GM18951 (cell line): ENCODE results near the gene DAPK3.
A peak's percentile ranks its signal among the peaks of the same experiment; 100 is the strongest.
"Not testable (repeated sequence)": the region's sequence is repeated elsewhere in the genome, so short reads cannot be mapped to it uniquely, and the experiment has no call there.

ENCODE experiments used
- POLR2A ChIP-seq: IDR thresholded peaks from 4 replicates; pipeline ENCODE4 v1.6.1; 2011; ENCODE audit warnings: mild to moderate bottlenecking; ENCODE audit not compliant: insufficient read length, insufficient read depth; ENCODE audit errors: extremely low read depth
- in situ Hi-C: fragments of 300-500 bp; cut with MboI; formaldehyde crosslinking; loops from one replicate; pipeline ENCODE4 v1.12.0; 2022; ENCODE audit warnings: low sequenced_read_pairs, mixed read lengths, inconsistent platforms; ENCODE audit not compliant: unreplicated experiment

DAPK3 gene

DNA sequence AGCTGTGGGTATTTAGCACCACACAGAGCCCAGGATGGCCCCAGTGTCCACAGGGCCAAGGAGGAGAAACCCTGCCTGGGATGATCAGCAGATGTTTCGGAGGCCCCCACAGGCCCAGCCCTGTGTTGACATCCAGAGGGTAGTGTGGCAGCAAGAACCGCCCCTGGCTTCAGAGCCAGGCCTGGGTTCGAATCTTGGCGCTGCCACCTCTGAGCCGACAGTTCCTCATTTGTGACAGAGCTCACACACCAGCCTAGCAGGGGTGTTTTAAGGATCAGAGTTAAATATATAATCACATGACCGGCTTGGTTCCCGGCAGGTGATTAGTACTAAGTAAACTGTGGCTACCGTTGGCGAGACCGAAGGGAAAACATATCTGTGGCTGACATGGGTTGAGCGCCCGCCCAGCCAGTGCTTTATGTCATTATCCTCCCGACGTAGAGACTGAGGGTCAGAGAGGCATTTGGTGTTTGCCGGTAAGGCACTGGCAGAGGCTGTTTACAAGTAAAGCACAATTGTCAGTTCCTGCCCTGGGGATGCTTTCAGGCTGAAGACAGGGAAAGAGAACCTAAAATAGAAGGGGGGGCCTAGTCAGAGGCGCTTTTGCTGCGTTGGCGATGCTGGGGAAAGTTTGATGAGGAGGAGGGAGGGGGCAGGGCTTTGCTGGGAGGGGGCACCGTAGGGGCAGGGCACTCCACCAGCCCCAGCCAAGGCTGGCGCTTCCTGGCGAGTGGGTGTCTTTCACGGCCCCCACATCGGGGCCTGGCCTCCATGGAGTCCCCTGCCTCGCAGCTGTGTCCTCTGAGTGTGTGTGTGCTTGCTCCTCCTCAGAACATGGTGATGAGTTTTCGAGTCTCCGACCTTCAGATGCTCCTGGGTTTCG, 41.4 kb upstream of the DAPK3 start:
- in situ Hi-C loops = no loop called here
- no peak for TF ChIP-seq POLR2A

DNA sequence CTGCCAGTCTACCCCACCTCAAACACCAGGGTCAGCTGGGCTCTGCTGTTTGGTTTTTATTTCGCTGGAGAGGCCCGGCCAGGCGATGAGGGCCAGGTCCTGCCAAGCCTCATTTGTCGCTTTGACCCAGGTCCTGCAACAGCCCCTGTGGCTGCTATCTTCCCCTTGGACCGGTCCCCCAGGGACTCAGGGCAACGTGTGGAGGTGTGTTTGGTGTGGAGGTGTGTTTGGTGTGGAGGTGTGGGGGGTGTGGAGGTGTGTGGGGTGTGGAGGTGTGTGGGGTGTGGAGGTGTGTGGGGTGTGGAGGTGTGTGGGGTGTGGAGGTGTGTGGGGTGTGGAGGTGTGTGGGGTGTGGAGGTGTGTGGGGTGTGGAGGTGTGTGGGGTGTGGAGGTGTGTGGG, 40.5 kb upstream of the DAPK3 start:
- in situ Hi-C loops = not testable (repeated sequence)

DNA sequence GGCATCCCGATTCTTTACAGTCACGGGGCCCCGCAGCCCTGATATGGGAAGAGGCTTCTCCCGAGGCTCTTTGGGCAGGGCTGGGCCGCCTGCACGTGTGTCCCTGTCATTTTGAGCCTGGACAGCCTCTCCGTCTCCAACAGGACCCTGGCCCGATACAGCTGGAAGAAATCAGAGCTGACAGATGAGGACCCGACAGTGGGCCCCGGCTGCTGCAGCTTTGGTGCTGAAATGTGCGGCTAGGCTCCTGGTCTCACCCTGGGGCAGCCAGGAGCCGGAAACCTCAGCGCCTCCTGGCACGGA, 39.9 kb upstream of the DAPK3 start:
- TF ChIP-seq POLR2A = no peak
- in situ Hi-C loops = no loop called here

DNA sequence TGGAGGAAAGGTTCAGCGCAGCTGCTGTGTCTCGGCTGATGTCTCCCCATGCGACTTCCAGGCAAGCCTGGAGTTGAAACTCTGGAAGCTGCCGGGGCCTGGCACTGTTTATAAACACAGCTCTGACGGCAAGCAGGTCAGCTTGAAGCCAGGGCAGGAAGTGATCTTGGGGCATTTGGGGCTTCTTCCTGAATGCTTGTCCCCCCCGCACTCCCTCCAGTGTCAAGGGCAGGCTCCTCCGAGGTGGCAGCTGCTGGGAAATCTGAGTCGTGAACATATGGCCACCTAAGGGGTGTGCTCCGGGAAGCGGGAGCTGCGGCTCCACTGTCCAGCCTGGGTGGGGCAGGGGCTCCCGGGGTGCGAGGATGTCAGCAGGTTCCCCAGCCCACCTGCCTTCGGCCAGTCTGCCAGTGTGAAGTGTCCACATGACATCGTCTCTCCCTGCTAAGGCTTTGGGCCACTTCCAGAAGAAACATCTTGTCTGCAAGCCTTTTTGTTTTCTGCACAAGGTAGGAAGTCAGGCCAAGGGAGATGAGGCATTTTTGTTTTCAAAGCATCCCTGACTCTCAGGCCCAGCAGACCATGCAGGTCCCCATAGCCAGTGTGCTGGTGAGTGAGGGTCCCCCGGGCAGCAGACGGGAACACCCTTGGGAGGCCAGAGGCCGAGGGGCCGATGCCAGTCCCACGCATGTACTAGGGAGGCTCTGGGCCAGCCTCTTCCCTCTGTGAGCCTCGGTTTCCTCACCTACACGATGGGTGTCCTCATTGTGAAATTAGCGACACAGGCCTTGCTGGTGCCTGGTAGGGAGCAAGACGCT, 39.3 kb upstream of the DAPK3 start:
- in situ Hi-C loops = no loop called here
- TF ChIP-seq POLR2A = no peak

DNA sequence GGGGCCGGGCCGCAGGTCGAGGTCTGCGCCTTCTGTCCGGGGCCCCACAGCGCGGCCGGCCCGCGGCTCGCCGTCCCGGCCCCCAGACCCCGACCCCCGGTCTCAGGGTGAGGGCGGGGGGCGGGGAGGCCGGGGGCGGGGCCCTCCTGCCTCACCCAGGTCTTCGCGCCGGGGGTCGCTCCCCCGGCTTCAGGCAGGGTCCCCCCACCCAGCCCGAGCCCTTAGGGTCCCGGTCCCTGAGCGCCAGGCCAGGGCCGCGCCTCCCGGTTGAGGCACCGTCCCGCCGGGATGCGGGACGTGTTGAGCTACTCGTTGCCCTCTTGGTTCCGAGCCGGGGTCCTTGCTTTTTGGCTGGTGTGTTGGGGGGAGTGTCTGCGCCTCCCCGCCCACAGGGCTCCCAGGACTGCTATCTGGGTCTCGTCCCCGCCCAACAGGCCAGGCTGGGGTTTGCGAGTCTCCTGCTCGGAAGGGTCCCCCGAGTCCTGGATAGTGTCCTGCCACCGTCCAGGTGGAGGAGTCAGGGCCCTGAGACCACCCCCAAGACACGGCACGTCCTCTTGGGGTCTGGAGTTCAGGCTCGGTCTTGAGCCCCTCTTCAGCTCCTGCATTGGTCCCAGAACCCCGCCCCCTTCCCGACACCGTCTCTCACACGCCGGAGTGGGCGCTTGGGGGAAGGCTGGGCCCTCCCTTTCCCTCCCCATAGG, 37.1 kb upstream of the DAPK3 start:
- TF ChIP-seq POLR2A = no peak
- in situ Hi-C loops = no loop called here

DNA sequence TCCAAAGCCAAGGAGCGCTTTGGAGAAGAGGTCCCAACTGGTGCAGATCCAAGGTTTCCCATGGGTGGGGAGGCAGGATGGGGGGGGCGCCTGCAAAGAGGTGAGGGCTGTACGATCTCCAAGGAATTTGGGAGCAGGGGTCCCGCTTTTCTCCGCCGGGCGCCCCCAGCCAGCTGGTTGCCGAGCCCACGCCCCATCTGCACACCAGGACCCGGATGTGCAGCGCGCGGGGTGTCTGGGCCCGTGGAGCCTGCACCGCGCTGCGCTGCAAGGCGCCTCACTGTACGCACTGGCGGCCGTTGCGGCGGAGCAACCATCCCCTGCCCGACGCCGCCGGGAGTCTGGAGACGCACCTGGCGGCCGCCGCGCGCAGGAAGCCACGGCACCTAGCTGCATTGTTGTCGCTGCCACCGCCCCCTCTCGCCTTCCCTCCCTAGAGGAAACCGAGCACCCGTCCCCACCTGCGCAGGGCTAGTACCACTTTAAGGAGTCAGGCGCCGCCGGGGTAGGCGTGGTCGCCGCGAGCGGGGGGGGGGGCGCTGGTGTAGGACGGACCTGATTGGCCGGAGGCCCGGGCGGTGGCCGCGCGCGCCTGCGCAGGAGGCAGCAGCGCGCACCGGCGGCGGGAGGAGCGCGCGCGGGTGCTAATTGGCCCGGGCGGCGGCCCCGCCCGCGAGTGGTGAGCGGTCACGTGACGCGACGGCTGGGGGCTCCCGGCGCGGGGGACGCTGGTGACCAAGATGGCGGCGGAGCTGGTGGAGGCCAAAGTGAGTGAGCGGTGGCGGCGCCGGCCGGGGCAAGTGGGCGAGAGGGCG, 36.3 kb upstream of the DAPK3 start, which contains the start of gene PIAS4:
TSS of gene PIAS4 (plus strand) at position 716 of the 815 bp plus-strand sequence. CDS start at position 741, 25 bp downstream.
- TF ChIP-seq POLR2A = peak; percentile 69

DNA sequence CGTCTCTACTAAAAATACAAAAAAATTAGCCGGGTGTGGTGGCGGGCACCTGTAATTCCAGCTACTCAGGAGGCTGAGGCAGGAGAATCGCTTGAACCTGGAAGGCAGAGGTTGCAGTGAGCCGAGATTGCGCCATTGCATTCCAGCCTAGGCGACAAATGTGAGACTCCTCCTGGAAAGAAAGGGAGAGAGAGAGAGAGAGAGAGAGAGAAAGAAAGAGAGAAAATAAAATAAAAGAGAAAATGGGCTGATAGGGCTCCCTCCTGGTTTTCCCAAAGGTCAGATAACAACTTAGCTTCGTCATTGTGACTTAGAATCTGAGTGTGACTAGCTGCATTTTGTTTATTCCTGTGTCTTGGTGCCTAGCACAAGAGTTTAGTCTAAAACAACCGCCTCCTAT, 34.5 kb upstream of the DAPK3 start:
- in situ Hi-C loops = not testable (repeated sequence)

More for the DNA sequence above, 36.3 kb upstream of the DAPK3 start, which contains the start of gene PIAS4:
- in situ Hi-C loops = no loop called here

DNA sequence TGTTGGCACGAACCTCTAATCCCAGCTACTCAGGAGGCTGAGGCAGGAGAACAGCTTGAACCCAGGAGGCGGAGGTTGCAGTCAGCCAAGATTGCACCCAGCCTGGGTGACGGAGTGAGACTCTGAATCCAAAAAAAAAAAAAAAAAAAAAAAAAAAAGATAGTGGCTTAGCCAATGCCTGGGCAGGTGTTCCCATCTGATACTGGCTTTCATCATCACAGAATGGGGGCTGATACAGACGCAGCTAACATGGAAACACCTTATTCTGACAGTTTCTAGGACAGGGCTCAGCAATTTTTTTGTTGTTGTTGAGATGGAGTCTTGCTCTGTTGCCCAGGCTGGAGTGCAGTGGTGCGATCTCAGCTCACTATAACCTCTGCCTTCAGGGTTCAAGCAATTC, 29.9 kb upstream of the DAPK3 start:
- in situ Hi-C loops = not testable (repeated sequence)

DNA sequence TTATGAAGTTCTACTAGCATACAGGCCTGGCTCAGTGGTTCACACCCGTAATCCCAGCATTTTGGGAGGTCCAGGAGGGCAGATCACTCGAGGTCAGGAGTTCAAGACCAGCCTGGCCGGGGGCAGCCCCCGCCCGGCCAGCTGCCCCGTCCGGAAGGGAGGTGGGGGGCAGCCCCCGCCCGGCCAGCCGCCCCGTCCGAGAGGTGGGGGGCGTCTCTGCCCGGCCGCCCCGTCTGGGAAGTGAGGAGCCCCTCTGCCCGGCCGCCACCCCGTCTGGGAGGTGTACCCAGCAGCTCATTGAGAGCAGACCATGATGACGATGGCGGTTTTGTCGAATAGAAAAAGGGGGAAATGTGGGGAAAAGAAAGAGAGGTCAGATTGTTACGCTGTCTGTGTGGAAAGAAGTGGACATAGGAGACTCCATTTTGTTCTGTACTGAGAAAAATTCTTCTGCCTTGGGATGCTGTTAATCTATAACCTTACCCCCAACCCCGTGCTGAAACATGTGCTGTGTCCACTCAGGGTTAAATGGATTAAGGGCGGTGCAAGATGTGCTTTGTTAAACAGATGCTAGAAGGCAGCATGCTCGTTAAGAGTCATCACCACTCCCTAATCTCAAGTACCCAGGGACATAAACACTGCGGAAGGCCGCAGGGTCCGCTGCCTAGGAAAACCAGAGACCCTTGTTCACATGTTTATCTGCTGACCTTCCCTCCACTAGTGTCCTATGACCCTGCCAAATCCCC, 27.9 kb upstream of the DAPK3 start:
- in situ Hi-C loops = not testable (repeated sequence)

DNA sequence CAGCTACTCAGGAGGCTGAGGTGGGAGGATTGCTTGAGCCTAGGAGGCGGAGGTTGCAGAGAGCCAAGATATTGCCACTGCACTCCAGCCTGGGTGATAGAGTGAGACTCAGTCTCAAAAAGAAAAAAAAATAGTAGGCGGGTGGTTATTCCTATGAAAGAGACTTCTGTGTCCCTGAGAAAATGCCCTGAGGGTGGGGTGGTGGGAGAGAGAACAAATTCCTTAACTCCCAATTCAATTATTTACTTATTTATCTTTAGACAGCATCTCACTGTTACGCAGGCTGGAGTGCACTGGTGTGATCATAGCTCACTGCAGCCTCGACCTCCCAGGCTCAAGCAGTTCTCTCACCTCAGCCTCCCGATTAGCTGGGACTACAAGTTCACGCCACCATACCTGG, 24.7 kb upstream of the DAPK3 start:
- no peak for TF ChIP-seq POLR2A
- in situ Hi-C loops = no loop called here

DNA sequence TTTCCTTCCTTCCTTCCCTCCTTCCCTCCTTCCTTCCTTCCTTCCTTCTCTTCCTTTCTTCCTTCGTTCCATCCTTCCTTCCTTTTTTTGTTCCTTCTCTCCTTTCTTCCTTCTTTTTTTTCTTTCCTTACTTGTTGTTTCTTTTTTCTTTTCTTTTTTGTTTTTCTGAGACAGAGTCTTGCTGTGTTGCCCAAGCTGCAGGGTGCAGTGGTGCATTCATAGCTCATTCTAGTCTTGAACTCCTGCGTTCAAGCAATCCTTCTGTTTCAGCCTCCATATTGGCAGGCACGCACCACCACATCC, 19.9 kb upstream of the DAPK3 start:
- in situ Hi-C loops = no loop called here
- no peak for TF ChIP-seq POLR2A

DNA sequence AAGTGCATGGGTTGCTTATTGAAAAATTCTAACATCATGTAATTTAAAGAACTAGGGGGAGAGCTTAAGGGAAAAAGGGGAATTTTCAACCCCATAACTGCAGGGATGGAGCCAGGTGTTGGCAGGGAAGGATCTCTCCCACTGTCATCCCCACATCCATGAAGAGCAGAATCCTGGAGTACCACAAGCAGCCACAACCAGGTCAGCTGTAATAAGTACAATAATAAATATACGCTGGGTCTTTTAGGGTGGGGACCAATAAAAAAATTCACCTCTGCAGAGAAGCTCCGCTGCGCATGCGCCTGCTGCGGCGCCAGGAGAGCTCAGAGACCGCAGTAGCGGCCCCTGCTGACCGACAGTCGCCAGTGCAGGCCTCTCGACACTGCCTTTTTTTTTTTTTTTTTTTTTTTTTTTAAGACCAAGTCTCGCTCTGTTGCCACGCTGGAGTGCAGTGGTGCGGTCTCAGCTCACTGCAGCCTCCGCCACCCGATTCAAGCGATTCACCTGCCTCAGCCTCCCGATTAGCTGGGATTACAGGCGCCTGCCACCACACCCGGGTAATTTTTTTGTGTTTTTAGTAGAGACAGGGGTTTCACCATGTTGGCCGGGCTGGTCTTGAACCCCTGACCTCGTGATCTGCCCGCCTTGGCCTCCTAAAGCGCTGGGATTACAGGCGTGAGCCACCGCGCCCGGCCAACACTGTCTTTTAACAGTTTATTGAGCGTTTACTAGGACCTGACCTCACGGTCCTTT, 16.9 kb upstream of the DAPK3 start:
- in situ Hi-C loops = no loop called here
- peak; percentile 21 for TF ChIP-seq POLR2A
